HAP-1 (cell line): ENCODE measurements around the gene GNRHR.
"Not testable (repeated sequence)": the region's sequence is repeated elsewhere in the genome, so short reads cannot be mapped to it uniquely, and the experiment has no call there.

ENCODE experiments used
- DNase-seq, 2 experiments: peaks; one replicate each; pipeline ENCODE4 v3.0.0-alpha.2; 2016 to 2020; ENCODE audit warnings: low spot score in 2 of 2
- H3K27me3 ChIP-seq: fragments of 250-450 bp; sonication (Bioruptor Pico); 2 replicates; pipeline ENCODE4 v1.5.1; 2020; ENCODE audit warnings: low read depth, mild to moderate bottlenecking, moderate library complexity
- H3K36me3 ChIP-seq: fragments of 250-450 bp; sonication (Bioruptor Pico); replicated peaks from 2 replicates; pipeline ENCODE4 v1.5.1; 2020; ENCODE audit warnings: mild to moderate bottlenecking
- H3K4me1 ChIP-seq: fragments of 250-450 bp; sonication (Bioruptor Pico); 2 replicates; pipeline ENCODE4 v1.5.1; 2020; ENCODE audit warnings: mild to moderate bottlenecking
- H3K4me3 ChIP-seq: fragments of 250-450 bp; sonication (Bioruptor Pico); 2 replicates; pipeline ENCODE4 v1.5.1; 2020; ENCODE audit warnings: mild to moderate bottlenecking, moderate library complexity
- H3K9me3 ChIP-seq: fragments of 250-450 bp; sonication (Bioruptor Pico); 2 replicates; pipeline ENCODE4 v1.5.1; 2020; ENCODE audit warnings: mild to moderate bottlenecking, moderate library complexity
- in situ Hi-C: fragments of 300-500 bp; cut with MboI; formaldehyde crosslinking; loops from 3 replicates; pipeline ENCODE4 v1.14.3; 2020; ENCODE audit warnings: low sequenced_read_pairs, inconsistent platforms, mixed read lengths

Gene GNRHR

DNA sequence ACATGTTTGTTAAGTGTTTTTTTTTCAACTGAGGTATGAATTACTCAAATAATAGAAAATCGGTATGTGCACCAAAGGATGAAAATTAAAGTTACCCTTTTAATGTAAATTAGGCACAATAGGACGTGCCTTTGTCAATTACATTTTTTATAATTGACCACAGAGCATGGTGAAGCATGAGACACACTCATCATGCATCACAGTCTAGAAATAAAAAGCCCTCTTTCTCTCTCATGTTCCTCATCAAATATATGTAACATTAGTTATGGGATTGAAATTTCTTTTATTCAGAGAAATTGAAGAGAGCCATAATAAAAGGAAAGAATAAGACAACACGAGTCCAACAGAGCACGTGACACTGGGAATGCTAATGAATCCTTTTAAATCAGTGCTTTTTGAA lies 3.5 kb downstream of the GNRHR start:
- Histone ChIP-seq H3K4me1 (peaks cover 4% of the 10 kb centered on the region), H3K36me3 (no peaks in the 10 kb centered on the region), H3K9me3 (no peaks in the 10 kb centered on the region), H3K4me3 (no peak overlapping the region), H3K27me3 (no peaks in the 10 kb centered on the region)
- DNase-seq = no peak
- in situ Hi-C loops = no loop called here

DNA sequence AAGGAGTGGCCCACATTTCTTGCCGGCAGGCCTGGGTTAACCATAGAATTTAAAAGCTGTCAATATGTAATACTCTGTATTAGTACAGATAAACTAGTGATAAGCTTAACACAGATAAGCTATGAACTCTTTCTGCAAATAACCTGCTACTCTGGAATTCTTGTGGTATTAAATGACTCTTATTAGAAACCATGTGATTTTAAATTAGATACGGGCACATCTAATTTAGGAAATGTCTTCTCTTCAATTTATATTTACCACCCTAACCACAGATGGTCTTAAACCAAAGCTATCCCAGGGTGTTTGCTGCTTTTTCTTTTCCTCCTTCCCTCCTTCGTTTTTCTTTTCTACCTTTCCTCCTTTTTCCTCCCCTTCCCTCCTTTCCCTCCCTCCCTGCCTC lies 4.9 kb downstream of the GNRHR start:
- in situ Hi-C loops = no loop called here
- DNase-seq = no peak
- H3K4me1 ChIP-seq = peaks cover 4% of the 10 kb centered on the region
- no peaks in the 10 kb centered on the region for H3K36me3 ChIP-seq
- no peaks in the 10 kb centered on the region for H3K27me3 ChIP-seq
- H3K4me3 ChIP-seq = no peak overlapping the region
- H3K9me3 ChIP-seq = no peaks in the 10 kb centered on the region

- DNase-seq = peak in 1 of 2 experiments; percentile 58
- H3K36me3 ChIP-seq = no peaks in the 10 kb centered on the region
- no peaks in the 10 kb centered on the region for H3K9me3 ChIP-seq
- in situ Hi-C loops = no loop called here
- peaks cover 4% of the 10 kb centered on the region for H3K4me1 ChIP-seq
- H3K4me3 ChIP-seq = no peak overlapping the region
- no peaks in the 10 kb centered on the region for H3K27me3 ChIP-seq
These were observed 7.2 kb downstream of the GNRHR start for GRCh38 chr4:67746797-67747495.

DNA sequence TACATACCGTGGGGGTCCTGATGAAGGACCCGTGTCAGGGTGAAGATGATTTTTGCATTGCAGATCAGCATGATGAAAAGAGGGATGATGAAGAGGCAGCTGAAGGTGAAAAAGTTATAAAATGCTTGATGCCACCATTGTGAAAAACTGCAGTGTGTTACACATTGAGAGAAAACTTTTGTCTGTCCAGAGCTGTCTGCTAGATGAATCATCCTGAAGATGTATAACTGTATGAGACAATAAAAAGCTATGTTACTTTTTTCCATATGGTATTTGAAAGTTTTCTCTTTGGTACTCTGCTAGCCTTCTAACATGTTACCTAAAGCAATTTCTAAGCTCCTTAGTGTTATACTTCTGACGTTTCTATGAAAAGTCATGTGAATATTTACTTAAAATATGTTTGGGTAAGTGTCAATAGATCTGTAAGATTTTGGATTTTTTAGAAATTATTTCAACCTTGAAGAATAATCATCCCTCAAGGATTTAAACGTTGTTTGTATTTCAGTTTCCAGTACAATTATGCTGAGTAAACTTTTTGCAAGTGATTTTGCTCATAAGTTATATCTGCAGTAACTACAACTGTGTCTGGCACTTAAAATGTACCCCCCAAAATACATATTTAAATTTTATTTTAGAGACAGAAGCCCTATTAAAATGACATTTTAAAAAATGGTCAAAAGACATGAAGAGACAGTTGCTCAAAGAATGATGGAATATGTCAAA lies 9.5 kb downstream of the GNRHR start:
- no peak for DNase-seq
- no peaks in the 10 kb centered on the region for H3K4me1 ChIP-seq
- no peaks in the 10 kb centered on the region for H3K27me3 ChIP-seq
- no peaks in the 10 kb centered on the region for H3K36me3 ChIP-seq
- H3K9me3 ChIP-seq = no peaks in the 10 kb centered on the region
- H3K4me3 ChIP-seq = no peak overlapping the region
- in situ Hi-C loops = no loop called here

- DNase-seq = no peak
- H3K9me3 ChIP-seq = no peaks in the 10 kb centered on the region
- in situ Hi-C loops = no loop called here
- H3K4me1 ChIP-seq = no peaks in the 10 kb centered on the region
- H3K36me3 ChIP-seq = no peaks in the 10 kb centered on the region
- no peaks in the 10 kb centered on the region for H3K27me3 ChIP-seq
- no peak overlapping the region for H3K4me3 ChIP-seq
These were observed 11.0 kb downstream of the GNRHR start for GRCh38 chr4:67743194-67743593.

DNA sequence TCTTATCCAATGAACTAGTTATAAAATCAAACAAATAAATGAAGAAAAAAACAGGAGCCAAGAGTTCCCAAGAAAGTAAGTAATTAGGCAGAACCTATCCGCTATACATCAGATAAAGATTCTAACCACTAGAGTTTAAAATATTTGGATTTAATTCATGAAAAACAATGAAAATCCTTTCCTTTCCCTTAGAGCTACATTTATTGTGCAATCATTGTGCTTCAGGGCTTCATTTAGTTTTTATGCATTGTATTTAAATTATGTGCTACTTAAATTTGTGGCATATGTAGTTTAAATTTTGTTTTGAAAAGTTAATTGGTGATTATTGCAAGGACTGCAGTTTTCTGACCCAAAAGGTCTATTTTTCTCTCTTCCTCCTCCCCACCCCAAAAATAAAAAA lies 17.9 kb downstream of the GNRHR start:
- H3K36me3 ChIP-seq = no peaks in the 10 kb centered on the region
- H3K27me3 ChIP-seq = no peaks in the 10 kb centered on the region
- H3K9me3 ChIP-seq = no peaks in the 10 kb centered on the region
- no peaks in the 10 kb centered on the region for H3K4me1 ChIP-seq
- H3K4me3 ChIP-seq = no peak overlapping the region
- DNase-seq = no peak
- in situ Hi-C loops = no loop called here

DNA sequence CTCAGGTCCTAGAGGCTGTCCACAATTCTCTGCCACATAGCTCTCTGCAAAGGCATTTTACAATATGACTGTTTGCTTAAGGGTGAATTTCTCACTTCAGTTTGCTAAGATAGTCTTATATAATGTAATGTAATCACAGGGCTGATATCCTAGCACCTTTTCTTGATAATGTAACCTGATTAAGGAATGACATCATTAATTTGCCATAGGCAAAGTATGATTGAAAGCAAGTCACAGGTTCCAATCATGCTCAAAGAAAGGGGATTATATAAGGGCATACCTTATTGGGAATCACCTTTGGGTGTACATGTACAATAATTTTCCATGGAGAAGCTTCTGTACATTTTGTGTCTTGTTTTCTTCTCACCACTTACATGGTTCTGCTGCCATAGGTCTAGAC lies 18.9 kb downstream of the GNRHR start:
- Histone ChIP-seq H3K27me3 (no peaks in the 10 kb centered on the region), H3K36me3 (no peaks in the 10 kb centered on the region), H3K4me3 (no peak overlapping the region), H3K9me3 (no peaks in the 10 kb centered on the region), H3K4me1 (no peaks in the 10 kb centered on the region)
- DNase-seq = no peak
- in situ Hi-C loops = no loop called here

GRCh38 chr4:67730511-67730910 lies 23.7 kb downstream of the GNRHR start:
- H3K9me3 ChIP-seq, H3K36me3 ChIP-seq, in situ Hi-C loops, H3K4me3 ChIP-seq, DNase-seq, H3K4me1 ChIP-seq, H3K27me3 ChIP-seq: not testable (repeated sequence)

DNA sequence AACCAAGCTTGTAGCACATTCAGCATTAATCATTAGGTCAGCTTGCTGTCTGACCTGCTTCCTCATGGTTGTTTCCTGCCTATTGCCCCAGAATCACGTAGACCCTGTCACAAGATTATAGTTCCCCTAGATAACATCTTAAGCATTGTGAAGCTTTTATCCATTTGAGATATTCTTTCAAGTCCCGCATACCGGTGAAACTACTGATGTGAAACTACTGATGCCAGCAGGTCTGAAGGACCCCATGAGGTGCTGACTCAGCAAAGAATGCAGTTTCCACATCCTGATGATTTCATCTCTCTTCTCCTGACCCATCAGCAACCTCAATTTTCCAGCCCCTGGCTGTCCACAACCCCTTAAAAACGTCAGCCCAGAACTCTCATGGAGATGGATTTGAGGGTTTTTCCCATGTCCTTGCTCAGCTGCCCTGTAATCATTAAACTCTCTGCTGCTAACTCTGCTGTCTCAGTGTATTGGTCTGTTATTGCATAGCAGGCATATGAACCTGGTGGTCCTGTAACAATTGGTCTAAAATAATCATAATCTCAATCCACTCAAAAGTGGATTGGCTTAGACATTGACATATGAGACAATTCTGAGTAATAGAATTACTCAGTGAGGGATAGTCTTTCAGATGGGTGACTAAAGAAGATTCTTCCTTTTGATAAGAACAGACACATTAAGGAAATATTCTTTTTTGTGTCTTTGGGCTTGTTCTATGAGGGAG lies 26.9 kb downstream of the GNRHR start:
- Histone ChIP-seq H3K9me3 (no peaks in the 10 kb centered on the region), H3K27me3 (no peaks in the 10 kb centered on the region), H3K4me1 (no peaks in the 10 kb centered on the region), H3K4me3 (no peak overlapping the region), H3K36me3 (no peaks in the 10 kb centered on the region)
- in situ Hi-C loops = no loop called here
- DNase-seq = no peak

GRCh38 chr4:67725981-67726380 lies 28.2 kb downstream of the GNRHR start:
- no peak for DNase-seq
- H3K4me3 ChIP-seq = no peak overlapping the region
- no peaks in the 10 kb centered on the region for H3K9me3 ChIP-seq
- no peaks in the 10 kb centered on the region for H3K4me1 ChIP-seq
- no peaks in the 10 kb centered on the region for H3K36me3 ChIP-seq
- H3K27me3 ChIP-seq = no peaks in the 10 kb centered on the region
- in situ Hi-C loops = no loop called here

DNA sequence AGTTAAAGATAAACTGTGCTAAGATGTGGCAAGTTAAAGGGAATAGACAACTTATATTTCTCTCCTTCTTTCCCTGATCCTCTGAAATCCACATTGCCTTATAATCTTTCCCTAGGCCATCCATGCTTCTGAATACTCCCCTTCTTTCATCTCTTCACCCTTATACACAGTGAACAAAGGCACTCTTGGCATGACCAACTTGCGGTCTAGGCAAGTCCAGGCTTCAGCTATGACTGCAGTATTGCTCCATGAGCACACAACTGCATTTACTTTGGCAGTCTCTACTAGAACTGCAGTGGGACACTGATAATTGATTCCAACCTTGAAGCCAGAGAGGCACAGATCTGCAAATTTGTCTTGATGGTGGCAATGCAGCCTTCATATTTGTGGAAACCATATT lies 29.1 kb downstream of the GNRHR start:
- Histone ChIP-seq H3K9me3 (no peaks in the 10 kb centered on the region), H3K4me3 (no peak overlapping the region), H3K27me3 (no peaks in the 10 kb centered on the region), H3K36me3 (no peaks in the 10 kb centered on the region), H3K4me1 (no peaks in the 10 kb centered on the region)
- DNase-seq = no peak
- in situ Hi-C loops = no loop called here

DNA sequence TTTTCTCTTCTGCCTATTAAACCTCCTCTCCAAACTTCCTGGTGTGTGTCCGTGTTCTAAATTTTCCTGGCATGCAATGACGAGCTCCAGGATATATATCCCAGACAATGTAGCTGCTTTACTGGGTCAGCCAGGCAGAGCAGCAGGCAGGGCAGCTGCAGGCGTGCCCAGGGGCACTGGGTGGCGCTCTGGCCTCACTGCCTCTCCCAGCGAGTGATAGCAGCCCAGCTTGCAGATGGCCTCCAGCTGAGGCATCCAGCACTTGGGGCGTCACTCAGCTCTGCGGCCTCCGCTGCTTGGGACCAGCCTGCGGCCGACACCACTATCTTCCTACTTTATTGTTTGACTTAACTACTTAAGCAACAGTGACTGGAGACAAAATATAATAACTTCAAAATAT lies 30.2 kb downstream of the GNRHR start:
- in situ Hi-C loops = no loop called here
- H3K36me3 ChIP-seq = no peaks in the 10 kb centered on the region
- no peaks in the 10 kb centered on the region for H3K4me1 ChIP-seq
- H3K4me3 ChIP-seq = no peak overlapping the region
- H3K27me3 ChIP-seq = no peaks in the 10 kb centered on the region
- no peaks in the 10 kb centered on the region for H3K9me3 ChIP-seq
- DNase-seq = no peak

- Histone ChIP-seq H3K27me3 (no peaks in the 10 kb centered on the region), H3K9me3 (no peaks in the 10 kb centered on the region), H3K4me3 (no peak overlapping the region), H3K36me3 (no peaks in the 10 kb centered on the region), H3K4me1 (no peaks in the 10 kb centered on the region)
- DNase-seq = no peak
- in situ Hi-C loops = no loop called here
These were observed 30.8 kb downstream of the GNRHR start for GRCh38 chr4:67723341-67723740.
